Pancreas (tissue), 10 donors: ENCODE results near the gene SF3A1. TPM values are rescaled to one million over a fixed set of nuclear protein-coding genes. Genes with fewer than 3 reads are reported as not detected.

Experiments used
- ATAC-seq, 4 donors: fragments of 200-7000 bp; cut with Tn5 transposase; one replicate each; pipeline versions ENCODE4 v1.8.0 to v1.9.1; 2020; ENCODE audit warnings: mild to moderate bottlenecking in 4 of 4, moderate library complexity in 4 of 4
- DNase-seq, 6 donors: peaks; one replicate each; pipeline ENCODE4 v3.0.0-alpha.2; 2020
- FAIRE-seq: peaks from 2 replicates; lab custom pipeline; 2012; peaks lifted over from hg19 to GRCh38; lab: Jason Lieb, UNC
- H3K27ac ChIP-seq, 4 donors: fragments of 200-600 bp; sonication (generic); 1 replicate in 3 of 4; 2 replicates in 1 of 4; pipeline versions ENCODE4 v1.5.0 to v1.8.0; 2020
- H3K27me3 ChIP-seq, 4 donors: fragments of 200-600 bp; one replicate each; pipeline ENCODE4 v1.8.0; 2021
- H3K36me3 ChIP-seq, 3 donors: fragments of 200-600 bp; sonication (generic) in 1 of 3; one replicate each; pipeline versions ENCODE4 v1.5.0 to v1.8.0; 2020 to 2021
- H3K4me1 ChIP-seq, 3 donors: fragments of 200-600 bp; one replicate each; pipeline ENCODE4 v1.8.0; 2021
- H3K4me3 ChIP-seq, 4 donors: fragments of 200-600 bp; sonication (generic) in 2 of 4; one replicate each; pipeline versions ENCODE4 v1.5.0 to v1.8.0; 2020 to 2021
- H3K9me3 ChIP-seq, 4 donors: fragments of 200-600 bp; one replicate each; pipeline ENCODE4 v1.8.0; 2021
- WGBS, 2 donors: extraction: QIAGEN DNeasy Blood & Tissue Kit; methylation state at CpG; one replicate each; pipeline ENCODE4 v1.1.7; 2013; 5-methylcytosine and 5-hydroxymethylcytosine counted together
- intact Hi-C, 3 donors: fragments of 100-400 bp; cut with DNase I; formaldehyde crosslinking; loops; one replicate each; pipeline versions ENCODE4 v1.11.1 to v1.14.2; 2022
- polyA plus RNA-seq, 2 donors: library from polyadenylated mRNA; stranded (reverse); fragments of 200-250 nt; gene quantifications; one replicate each; pipeline ENCODE4 v1.2.3, GENCODE V29; 2013
- total RNA-seq, 6 donors: library from RNA; stranded (reverse); fragmentation: NEBNext Ultra II Directional in 4 of 6; extraction: Animal tissue kit (Norgen Biotek cat#: 25700) in 4 of 6; gene quantifications; one replicate each; pipeline versions ENCODE4 v1.2.1 to v1.2.4, GENCODE V29; 2021 to 2023
- TF ChIP-seq, protein P1 (sequence below), 4 donors: fragments of 200-600 bp; sonication (generic) in 3 of 4; IDR thresholded peaks; one replicate each; pipeline versions ENCODE4 v1.5.0 to v1.8.0; 2021; ENCODE audit warnings: antibody characterized with exemption in 4 of 4
- donor health status: healthy with polysubstance abuse.
- donor health status: DM: no; HTN: no; CAD: no; lungs with moderate emphysema.
- donor health status: DM: no; HTN: no; CAD: no.
- donor health status: control.
- donor health status: control.
- donor health status: Bipolar disorder and iron deficiency.
- donor health status: DM: yes; HTN: yes; CAD: no.
- donor health status: DM: no; HTN: no; CAD: no.
- donor health status: DM: no; HTN: no; CAD: no.
- donor health status: DM: yes; HTN: yes; CAD: no.

Gene SF3A1
- total and polyA plus RNA-seq, 8 donors = 19.2 to 102 (median 85.8) TPM

DNA sequence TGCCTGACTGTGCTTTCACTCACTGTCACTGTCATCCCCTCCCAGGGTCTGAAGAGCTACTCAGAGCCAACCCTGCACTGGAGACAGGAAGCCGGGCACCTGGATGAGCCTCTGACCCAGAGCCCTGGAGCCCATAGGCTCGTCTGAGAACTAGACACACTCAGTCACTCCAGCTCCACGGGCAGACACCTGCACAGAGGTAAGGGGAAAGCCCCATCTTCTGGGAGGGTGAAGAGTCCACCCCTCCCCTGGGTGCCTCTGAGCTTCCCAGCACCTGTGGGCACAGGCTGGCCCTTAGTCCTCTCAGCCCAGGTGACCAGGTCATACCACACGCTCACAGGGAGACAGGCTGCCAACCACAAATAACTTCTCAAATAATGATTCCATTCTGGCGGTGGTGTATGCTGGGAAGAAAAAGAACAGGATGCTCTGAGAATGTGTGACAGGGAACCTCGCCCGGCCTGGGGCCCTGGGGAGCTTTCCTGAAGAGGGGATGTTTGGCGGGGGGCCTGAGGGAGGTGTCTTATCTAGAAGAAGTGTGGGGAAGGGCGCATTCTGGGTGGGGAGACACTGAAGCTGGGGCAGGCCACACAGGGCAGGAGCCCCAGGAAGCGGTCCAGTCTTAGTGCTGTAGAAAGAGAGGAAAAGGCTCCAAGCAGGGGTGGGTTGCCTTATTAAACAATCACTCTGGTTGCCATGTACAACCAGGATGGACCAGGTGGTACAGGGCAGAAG lies 5.4 kb upstream of the SF3A1 start:
- TF ChIP-seq, protein P1, sequence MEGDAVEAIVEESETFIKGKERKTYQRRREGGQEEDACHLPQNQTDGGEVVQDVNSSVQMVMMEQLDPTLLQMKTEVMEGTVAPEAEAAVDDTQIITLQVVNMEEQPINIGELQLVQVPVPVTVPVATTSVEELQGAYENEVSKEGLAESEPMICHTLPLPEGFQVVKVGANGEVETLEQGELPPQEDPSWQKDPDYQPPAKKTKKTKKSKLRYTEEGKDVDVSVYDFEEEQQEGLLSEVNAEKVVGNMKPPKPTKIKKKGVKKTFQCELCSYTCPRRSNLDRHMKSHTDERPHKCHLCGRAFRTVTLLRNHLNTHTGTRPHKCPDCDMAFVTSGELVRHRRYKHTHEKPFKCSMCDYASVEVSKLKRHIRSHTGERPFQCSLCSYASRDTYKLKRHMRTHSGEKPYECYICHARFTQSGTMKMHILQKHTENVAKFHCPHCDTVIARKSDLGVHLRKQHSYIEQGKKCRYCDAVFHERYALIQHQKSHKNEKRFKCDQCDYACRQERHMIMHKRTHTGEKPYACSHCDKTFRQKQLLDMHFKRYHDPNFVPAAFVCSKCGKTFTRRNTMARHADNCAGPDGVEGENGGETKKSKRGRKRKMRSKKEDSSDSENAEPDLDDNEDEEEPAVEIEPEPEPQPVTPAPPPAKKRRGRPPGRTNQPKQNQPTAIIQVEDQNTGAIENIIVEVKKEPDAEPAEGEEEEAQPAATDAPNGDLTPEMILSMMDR (IDR thresholded peaks at IDR 0.05) = no peak
- Histone ChIP-seq H3K27me3 (no peaks in the 10 kb centered on the region), H3K36me3 (no peaks in the 10 kb centered on the region), H3K4me3 (no peak overlapping the region), H3K9me3 (no peaks in the 10 kb centered on the region), H3K27ac (no peak overlapping the region), H3K4me1 (no peaks in the 10 kb centered on the region)
- intact Hi-C loops = no loop called here
- ATAC-seq (no peak), DNase-seq (no peak), FAIRE-seq (no peak)
- WGBS, 2 donors = 81 to 86% methylated on average over 10 of the region's 10 CpGs

DNA sequence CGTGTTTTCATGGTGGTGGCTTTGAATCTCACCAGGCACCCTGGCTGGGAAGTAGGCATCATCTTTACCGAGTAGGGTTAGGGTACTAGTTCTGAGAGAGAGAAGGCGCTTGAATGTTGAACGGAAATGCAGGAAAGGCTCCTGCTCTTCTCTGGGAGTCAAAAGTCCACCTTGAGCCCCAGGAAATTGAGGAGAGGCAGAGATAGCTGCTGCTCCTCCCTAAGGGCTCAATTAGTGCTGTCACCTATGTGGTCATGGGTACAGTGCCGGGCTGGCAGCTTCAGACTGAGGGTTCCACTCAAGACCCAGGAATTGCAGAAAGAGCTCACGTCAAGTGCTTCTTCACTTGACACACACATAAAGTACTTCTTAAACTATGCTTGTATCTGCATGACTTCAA lies 1.8 kb upstream of the SF3A1 start:
- ATAC-seq (no peak), FAIRE-seq (no peak), DNase-seq (no peak)
- intact Hi-C loops = no loop called here
- TF ChIP-seq, protein P1 (IDR thresholded peaks at IDR 0.05) = no peak
- Histone ChIP-seq H3K36me3 (no peaks in the 10 kb centered on the region), H3K27me3 (no peaks in the 10 kb centered on the region), H3K4me3 (no peak overlapping the region), H3K4me1 (peaks cover 0 to 21% (median 10%) of the 10 kb centered on the region in 3 donors), H3K9me3 (no peaks in the 10 kb centered on the region), H3K27ac (no peak overlapping the region)
- WGBS, 2 donors = 77 to 94% methylated on average over 6 of the region's 6 CpGs

DNA sequence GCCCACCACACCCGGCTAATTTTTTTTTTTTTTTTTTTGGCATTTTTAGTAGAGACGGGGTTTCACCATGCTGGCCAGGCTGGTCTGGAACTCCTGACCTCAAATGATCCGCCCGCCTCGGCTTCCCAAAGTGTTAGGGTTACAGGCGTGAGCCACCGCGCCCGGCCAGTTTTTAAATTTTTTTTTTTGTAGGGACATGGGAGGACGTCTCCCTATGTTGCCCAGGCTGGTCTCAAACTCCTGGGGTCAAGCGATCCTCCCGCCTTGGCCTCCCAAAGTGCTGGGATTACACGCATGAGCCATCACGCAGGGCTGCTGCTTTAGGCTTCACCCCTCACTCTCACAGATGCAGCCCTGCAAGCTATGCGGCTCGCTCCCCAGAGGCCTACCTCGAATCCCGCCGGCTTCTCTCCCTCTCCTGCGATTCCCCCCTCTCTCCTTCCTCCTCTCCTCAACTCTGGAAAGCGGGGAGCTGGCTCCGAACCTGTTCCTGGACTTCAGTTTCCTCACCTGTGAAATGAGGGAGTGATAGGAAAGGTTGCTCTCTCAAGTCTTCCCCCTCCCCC lies 1.0 kb upstream of the SF3A1 start:
- peaks cover 0 to 22% (median 10%) of the 10 kb centered on the region in 3 donors for H3K4me1 ChIP-seq
- ATAC-seq = no peak
- 44 to 51% methylated on average over 22 of the region's 22 CpGs for WGBS, 2 donors
- no peak for FAIRE-seq
- TF ChIP-seq, protein P1 (IDR thresholded peaks at IDR 0.05) = no peak
- DNase-seq = no peak
- H3K4me3 ChIP-seq = peak overlapping the region in 2 of 4 donors; percentile 68 to 76
- intact Hi-C loops = no loop called here
- H3K27ac ChIP-seq = no peak overlapping the region
- H3K36me3 ChIP-seq = peaks cover 0 to 3% (median 2%) of the 10 kb centered on the region in 3 donors
- no peaks in the 10 kb centered on the region for H3K9me3 ChIP-seq
- H3K27me3 ChIP-seq = no peaks in the 10 kb centered on the region

DNA sequence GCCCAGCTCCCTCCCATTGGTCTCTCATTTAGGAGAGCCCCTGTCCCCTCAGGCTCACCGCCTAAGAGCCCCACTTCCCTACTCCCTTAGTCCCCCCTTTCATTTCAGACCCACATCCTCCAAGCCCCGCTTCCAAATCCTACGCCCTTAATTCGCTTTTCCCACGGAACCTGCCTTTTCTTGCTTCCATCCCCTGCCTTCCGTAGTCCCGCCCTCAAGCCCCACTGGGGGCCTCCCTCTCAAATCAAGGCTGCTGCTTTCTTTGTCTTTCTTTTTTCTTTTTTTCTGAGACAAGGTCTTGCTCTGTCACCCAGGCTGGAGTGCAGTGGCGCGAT lies 509 bp upstream of the SF3A1 start:
- no peaks in the 10 kb centered on the region for H3K27me3 ChIP-seq
- intact Hi-C loops = no loop called here
- H3K27ac ChIP-seq = peak overlapping the region in 3 of 4 donors; percentile 92 to 97 (median 97)
- H3K9me3 ChIP-seq = no peaks in the 10 kb centered on the region
- DNase-seq = no peak
- WGBS, 2 donors = 1 to 2% methylated on average over 9 of the region's 9 CpGs
- H3K36me3 ChIP-seq = peaks cover 0 to 7% (median 7%) of the 10 kb centered on the region in 3 donors
- TF ChIP-seq, protein P1 (IDR thresholded peaks at IDR 0.05) = no peak
- peaks cover 0 to 22% (median 10%) of the 10 kb centered on the region in 3 donors for H3K4me1 ChIP-seq
- H3K4me3 ChIP-seq = peak overlapping the region; percentile 49 to 76 (median 68)
- ATAC-seq = peak in 3 of 4 donors; percentile 1 to 7 (median 5)
- no peak for FAIRE-seq

DNA sequence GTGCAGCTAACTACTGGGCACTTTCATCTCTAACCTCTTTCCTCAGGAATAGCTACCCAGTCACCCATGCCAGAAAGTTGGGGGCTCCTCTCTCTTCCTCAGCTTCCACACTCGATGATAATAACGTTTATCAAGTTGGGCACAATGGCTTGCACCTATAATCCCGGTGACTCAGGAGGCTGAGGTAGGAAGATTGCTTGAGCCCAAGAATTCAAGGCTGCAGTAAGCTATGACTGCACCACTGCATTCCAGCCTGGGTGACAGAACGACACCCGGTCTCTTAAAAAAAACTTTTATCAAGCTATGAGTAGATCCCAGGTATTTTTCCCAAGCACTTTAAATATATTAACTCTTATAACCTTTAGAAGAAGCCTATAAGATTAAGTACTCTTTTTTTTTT lies 2.0 kb downstream of the SF3A1 start:
- Histone ChIP-seq H3K36me3 (peaks cover 0 to 28% (median 15%) of the 10 kb centered on the region in 3 donors), H3K27ac (no peak overlapping the region), H3K4me3 (peak overlapping the region in 2 of 4 donors; percentile 68 to 76), H3K4me1 (peaks cover 0 to 22% (median 10%) of the 10 kb centered on the region in 3 donors), H3K9me3 (no peaks in the 10 kb centered on the region), H3K27me3 (no peaks in the 10 kb centered on the region)
- no peak for FAIRE-seq
- no peak for DNase-seq
- intact Hi-C loops = no loop called here
- 18 to 28% methylated on average over 5 of the region's 5 CpGs for WGBS, 2 donors
- no peak for ATAC-seq
- TF ChIP-seq, protein P1 (IDR thresholded peaks at IDR 0.05) = no peak
